Measurements from ENCODE around the gene KIAA0232.

KIAA0232 gene

DNA sequence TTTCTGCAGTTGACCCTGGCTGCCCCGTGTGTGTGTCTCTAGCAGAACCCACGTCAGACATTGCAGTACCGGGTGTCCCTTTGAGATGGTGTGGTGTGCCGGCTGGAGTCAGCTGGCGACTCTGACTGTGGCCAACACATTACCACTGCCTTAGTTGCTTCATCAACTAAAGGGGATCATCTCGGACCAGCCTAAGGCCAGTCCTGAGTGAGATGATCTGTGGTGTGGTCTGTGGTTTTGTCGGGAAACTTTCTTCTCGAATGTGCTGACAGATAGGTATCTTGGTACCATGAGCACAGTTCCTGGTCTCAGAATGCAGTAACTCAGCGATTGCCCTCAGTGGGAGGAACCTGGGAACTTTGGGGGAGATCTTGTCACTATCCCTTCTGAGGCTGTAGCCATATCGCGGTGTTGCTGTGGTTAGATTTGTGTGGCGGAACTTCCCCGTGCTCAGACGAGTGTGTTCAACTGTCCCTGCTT lies 142.9 kb downstream of the KIAA0232 start:
- no peak for DNase-seq

DNA sequence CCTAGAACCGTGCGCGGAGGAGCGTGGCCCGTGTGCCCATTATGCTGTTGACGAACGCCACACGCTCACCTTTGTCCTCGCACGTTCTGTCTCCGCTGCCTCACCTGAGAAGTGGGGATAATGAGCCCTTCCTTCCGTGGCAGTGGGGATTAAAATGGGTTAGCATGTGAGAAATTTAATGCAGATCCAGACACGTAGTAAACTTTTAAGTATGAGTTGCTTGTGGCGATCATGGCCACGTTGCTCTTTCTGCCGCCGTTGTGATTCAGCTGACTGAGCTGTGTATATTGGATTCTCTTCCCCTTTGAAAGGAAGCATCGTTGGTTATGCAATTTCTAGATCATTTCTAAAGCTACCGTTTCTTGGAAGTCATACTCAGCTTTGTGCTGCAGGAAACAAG lies 143.6 kb downstream of the KIAA0232 start:
- DNase-seq = no peak

DNA sequence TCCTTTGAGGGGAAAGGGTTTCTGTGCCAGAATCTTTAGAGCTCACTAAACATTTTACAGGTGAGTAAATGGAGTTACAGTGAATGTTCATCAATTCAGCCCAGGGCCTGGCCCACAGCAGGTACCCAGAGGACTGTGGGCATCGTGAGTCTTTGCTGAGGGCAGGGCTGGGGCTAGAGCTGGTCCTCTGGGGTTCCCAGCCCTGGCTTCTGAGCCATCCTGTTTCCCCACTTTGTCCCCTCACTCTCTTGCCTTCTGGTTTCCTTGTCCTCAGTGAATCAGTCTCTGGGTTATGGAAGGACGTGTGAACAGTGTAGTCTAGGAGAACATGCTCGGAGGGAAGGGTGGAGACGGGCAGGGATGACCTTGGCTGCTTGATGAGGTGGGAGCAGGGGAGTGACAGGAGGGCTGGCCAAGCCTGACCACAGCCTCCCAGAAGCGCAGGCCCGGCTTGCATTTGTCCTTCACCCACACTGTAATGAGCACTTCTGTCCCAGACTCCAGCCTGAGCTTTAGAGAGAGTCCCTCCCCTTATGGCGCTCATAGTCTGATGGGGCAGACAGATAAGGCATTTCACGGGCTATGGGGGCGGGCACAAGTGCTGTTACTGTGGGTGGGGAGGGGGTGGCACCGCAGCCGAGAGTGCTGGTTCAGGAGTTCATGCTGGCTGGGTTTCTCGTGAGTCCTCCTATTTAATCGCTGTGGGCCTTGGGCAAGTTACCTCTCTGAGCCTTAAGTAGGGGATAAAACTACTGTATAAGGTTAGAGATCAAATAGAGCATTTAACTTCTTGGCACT lies 144.4 kb downstream of the KIAA0232 start:
- no peak for DNase-seq

DNA sequence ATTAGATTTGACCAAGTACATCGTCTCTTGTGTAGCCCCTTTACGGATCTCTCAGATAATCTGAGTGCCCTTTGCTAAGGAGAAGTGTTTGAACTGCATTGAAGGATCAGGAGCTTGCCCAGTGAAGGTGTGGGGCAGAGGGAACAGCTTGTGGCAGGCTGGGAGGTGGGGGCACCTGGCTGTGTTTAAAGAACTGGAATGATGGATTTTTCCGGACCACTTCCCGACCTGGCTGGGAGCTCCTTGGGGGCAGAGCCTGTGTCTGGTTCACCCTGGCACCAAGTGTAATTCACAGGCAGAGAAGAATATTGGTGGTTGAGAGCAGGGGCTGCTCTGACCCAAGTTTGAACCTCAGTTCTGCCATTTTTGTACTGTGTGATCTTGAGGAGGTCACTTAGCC lies 145.6 kb downstream of the KIAA0232 start:
- DNase-seq = no peak

DNA sequence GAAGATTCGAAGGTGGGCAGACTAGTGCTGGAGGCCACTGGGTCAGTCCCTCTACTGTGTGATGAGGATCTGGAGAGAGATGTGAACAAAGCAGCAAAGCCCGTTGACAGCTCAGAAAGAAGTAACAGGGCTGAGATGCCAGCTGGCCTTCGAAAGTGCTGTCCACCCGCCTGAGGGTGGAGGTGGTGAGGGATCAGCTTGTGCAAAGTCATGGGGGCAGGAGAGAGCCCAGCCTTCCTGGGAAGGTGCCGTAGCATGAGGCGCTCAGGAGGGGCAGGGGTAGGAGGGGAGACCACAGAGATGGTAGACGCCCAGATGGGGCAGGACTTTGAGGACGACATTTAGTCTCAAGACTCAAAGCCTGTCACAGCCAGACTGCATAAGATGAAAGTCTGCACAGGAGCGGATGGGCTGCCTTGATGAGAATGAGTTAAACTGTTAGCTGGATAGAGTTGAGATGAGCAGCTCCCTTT lies 146.8 kb downstream of the KIAA0232 start:
- no peak for DNase-seq

DNA sequence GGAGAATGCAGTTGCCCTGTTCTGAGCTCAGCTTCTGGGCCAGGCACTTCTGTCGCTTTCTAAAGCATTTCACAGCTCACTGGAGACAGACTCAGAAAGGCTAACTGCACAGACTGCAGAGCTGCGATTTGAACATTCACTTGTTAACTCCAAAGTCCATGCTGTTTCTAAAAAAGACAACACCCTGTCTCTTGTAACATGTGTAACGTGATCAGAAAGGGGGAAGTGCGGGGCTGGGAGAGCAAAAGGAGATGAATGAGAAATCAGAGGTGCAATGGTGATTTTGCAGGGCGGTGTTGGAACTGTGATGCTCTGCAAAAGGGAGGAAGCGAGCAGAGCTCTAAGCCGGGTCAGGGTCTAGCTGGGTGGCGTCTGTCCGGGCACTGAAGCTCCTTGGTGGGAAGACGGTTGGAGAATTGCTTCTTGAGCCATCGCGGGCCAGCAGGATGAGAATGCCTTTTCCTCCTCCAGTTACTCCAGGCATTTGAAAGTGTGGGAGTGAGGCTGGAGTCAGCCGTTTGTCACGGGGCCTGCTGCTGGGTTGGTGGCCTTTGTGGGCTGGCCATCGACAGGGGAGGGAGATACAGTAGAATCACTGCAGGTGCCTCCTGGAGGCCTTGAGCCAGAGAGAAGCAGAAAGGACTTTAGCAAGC lies 147.4 kb downstream of the KIAA0232 start:
- no peak for DNase-seq

DNA sequence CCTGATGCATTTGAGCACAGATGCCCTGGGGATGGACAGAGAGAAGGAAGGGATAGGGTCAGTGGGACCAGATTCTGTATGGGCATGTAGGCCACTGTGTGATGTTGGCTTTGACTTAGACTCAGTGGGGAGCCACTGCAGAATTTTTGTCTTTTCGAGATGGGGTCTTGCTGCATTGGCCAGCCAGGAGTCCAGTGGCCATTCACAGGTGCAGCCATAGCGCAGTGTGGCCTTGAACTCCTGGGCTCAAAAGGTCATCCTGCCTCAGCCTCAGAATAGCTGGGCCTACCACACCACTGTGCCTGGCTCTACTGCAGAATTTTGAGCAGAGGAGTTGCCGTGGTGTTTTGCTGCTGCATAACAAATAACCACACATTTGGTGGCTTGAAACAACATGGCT lies 149.9 kb downstream of the KIAA0232 start:
- no peak for DNase-seq

DNA sequence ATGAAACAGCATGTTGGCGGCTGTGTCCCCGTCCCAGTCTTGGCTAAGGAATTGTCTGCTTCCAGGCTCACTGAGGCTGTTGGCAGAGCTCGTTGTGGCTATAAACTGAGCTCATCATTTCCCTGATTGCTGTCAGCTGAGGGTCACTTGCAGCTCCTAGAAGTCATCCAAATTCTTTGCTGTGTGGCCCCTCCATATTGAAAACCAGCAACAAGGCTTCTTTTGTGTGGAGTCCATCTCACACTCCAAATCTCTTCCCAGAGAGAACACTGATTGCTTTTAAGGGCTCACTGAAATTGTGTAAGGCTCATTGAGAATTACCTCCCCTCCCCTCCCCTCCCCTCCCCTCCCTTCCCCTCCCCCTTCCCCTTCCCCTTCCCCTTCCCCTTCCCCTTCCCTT lies 150.4 kb downstream of the KIAA0232 start:
- no peak for DNase-seq
